ENCODE data around the gene RAB44.
"Not testable (repeated sequence)": the region's sequence is repeated elsewhere in the genome, so short reads cannot be mapped to it uniquely, and the experiment has no call there.

Gene RAB44

DNA sequence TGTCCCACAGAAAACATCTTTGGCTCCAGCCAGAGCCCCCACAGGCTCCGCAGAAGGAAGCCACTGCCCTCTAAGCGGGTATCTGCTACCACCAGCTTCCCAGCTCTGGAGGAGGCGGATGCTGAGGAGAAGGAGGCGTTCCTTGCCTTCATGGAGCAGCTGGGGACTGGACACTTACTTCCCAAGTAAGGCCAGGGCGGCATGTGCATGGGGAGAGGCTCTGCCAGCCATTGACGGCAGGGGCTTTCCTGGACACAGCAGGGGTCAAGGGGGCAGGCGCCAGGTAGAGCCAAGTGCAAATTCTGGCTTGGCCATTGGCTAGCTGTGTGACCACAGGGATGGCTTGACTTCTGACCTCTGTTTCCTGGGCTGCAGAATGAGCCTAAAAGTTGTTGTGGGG lies 17.8 kb downstream of the RAB44 start:
- no peak for DNase-seq (ENCODE audit: low spot score)

DNA sequence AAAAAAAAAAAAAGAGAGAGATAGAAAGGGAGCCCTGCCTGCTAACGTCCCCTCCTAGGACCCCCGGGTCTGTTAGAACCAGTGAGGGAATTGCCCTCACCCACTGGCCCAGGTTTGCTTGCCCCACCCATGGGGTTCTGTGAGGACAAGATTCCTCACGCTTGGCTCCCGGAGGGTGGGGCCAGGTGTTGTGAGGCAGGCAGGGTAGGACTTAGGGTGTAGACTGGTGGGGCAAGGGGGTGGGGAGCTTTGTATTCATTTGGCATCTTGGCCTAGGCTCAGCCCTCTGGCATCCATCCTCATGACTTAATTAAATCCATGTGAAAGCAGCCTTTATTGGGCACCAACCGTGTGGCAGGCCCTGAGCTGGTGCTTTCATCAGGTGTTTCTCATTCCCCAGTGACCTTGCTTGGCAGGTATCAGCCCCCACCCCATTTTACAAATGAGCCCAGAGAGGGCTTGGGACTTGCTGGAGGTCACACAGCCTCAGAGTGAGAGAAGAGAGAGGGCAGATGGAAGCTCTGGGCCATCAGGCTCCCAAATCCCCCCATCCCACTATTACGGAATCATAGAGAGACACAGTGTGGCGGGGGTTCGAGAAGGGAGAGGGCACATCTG lies 19.0 kb downstream of the RAB44 start:
- no peak for DNase-seq (ENCODE audit: low spot score)

DNA sequence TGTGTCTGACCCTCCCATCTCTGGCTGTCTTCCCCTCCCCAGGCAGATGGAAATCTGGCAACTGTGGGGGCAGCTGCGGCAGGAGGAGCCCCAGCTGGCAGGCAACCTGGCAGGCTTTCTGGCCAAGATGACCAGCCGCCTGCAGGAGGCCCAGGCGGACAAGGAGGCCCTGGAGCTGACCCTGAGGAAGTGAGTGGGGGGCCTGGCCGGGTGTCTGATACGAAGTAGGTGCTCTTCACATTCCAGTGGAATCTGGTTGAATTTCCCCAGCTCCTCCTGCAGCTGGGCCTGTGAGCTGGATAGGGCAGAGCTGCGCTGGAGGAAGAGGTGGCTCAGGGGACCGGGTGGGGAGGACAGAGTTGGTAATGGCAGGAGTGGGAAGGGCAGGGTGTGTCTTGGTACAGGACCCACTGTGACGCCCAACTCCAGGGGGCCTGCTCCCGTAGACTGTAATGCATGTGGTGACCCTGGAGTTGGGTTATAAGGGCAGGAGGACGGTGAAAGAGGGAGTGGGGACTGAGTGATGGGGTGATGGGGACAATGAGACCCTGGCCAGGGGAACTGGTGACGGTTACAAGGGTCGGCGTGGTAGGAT lies 19.7 kb downstream of the RAB44 start:
- no peak for DNase-seq (ENCODE audit: low spot score)

DNA sequence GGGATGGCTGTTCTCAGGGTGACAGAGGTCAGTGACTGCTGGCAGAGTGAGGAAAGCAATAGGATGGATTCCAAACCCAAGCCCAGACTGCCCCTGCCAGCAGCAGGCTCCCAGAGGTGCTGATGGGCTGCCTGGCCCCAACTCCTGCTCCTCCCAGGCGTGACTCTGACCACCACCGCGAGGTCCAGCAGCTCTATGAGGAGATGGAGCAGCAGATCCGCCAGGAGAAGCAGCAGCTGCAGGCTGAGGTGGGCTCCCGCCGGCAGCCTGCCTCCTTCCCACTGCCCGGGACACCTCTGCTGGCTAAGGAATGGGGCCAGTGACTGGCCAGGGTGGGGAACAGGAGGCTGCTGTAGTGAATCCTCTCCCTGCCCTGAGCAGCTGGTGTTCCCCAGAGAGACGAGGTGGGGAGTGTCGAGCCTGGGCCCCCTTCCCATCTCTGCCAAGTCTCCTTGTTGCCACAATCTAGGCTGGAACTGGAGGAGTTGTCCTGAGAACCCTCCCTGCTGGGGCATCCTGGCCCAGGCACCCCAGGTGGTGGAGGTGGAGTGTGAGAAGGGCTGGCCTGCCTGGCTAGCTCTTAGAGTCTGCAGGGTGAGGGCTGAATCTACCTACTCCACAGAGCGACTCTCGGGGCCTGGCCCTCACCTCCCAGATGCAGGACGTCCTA lies 20.4 kb downstream of the RAB44 start:
- no peak for DNase-seq (ENCODE audit: low spot score)

DNA sequence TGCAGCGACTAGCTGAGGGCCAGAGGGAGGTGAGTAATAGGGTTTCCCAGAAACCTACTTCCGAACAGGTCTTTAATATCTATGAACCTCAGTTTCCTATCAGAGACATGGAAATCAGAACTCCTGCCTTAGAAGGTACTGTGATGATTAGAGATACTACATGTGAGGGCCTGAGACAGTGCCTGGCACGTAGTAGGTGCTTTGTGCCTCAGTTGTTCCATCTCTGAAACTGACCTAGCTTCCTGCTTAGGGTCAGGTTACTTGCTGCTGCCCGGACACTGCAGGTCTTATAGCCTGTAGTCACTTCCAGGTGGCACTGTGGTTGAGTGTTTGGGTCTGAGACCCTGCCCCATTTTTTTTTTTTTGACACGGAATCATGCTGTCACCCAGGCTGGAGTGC lies 20.9 kb downstream of the RAB44 start:
- no peak for DNase-seq (ENCODE audit: low spot score)

DNA sequence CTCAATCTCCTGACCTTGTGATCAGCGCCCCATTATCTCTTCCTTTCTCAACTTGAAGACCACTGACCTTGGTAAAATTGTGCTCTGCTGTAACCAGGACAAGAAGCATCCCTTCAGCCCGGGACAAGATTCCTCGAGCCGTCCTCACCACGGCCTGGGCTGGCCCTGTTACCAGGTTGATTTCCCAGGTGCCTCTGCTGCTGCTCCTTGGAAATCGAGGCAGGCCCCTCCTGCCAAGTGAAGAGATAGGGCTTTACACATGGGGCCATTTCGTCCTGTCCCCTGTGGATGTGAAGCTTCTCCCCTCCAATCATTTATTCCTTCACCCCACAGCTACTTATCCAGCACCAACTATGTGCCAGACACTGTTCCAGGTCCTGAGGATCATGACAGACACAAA lies 21.5 kb downstream of the RAB44 start:
- DNase-seq (ENCODE audit: low spot score) = no peak

DNA sequence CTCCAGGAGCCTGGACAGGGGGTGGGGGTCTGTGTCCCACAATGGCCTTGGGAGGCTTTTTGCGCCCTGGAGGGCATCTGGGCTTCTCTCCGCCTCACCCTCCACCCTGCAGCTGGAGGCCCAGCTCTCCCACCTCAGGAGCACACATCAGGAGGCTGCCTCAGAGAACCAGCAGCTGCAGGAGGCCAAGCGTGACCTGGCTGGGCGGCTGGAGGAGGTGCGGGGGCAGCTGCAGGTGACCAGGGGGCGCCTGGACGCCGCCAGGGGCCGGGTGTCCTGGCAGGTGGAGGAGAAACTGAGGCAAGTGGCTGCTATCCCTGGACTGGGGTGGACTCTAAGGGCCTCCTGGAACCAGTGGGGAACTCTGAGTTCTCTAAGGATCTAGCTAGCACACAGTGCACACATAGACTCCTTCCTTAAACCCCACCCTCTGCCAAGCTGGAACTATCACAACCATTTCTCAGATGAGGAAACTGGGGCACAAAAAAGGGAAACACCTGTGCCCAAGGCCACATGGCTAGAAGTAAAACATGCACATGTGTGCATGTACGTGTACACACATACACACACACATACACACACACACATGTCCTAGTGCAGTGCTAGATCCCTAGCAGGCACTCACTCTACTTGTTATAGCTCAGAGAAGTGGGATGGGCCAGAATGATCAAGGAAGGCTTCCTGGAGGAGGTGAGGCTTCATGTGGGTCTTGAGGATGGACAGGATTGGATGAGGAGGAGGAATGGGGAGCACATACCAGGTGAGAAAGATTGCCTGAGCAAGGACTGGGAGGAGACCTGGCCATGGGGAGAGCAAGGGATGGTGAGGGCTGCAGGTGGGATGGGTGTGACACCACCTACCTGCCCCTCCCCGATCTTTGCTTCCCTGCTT lies 22.9 kb downstream of the RAB44 start:
- DNase-seq (ENCODE audit: low spot score) = no peak

DNA sequence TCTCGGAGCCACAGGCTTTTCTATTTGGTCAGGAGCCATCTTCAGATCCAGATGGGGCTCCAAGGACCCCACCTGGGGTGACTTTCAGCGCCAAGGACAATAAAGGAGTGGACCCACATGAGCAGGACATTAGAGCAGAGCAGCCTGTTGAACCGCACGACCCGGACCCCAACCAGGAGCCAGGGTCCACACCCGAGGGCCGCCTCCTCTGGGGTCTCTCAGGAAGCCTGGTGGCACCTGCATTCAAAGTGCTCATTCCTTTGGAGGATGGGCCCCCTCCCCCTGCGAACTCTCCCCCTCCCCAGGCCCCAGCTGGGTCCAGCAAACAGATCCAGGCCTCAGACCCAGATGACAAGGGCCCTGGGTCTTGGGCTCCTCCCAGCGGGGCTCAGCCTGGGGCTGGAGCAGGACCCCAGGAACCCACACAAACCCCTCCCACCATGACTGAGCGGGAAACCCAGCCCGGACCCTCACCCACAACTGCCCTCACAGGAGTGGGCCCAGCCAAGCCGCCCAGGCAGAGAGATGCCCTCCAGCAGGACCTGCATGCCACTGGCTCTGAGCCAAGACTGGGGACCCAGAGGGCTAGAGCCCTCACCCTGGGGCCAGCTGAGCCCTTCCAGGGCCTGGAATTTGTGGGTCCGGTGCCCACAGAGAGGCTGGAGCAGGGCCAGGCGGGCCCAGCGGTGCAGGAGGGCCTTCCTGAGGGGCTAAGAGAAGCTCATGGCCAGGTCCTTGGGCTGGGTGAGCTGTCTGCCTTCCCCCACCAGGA lies 23.9 kb downstream of the RAB44 start:
- DNase-seq (ENCODE audit: low spot score) = no peak

DNA sequence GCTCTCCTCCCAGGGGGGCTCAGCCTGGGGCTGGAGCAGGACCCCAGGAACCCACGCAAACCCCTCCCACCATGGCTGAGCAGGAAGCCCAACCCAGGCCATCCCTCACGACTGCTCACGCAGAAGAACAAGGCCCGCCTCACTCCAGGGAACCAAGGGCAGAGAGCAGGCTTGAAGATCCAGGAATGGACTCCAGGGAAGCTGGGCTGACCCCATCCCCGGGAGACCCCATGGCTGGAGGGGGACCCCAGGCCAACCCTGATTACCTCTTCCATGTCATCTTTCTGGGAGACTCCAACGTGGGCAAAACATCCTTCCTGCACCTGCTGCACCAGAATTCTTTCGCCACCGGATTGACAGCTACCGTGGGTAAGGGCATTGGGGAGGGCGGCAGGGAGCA lies 24.7 kb downstream of the RAB44 start:
- DNase-seq (ENCODE audit: low spot score) = no peak

DNA sequence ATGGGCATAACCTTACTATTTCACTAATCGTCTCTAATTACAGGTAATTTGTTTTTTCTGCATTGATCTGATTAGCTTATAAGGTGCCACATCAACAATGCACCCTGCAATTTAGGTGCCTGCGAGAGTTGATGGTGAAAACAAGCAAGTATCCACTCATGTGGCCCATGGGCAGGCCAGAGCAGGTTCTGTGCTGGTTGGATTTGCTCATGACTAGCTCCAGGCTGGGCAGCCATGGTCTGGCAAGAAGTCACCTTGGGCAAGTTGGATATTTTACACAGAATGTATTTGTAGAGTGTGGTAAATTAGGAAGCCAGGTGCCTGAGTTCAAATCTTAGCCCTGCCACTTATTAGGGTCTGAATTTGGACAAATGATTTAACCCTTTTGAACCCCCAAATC lies 25.3 kb downstream of the RAB44 start:
- DNase-seq (ENCODE audit: low spot score) = no peak

DNA sequence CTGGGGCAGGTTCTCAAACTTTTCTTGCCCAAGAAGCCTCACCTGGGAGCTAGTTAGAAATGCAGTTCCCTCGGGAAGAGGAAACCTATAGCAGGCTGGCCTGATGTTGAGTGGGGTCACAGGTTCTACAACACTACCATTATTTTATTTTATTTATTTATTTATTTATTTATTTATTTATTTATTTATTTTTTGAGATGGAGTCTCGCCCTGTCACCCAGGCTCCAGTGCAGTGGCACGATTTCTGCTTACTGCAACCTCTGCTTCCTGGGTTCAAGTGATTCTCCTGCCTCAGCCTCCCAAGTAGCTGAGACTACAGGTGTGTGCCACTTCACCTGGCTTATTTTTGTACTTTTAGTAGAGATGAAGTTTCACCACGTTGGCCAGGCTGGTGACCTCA lies 26.4 kb downstream of the RAB44 start:
- not testable (repeated sequence) for DNase-seq (ENCODE audit: low spot score)

DNA sequence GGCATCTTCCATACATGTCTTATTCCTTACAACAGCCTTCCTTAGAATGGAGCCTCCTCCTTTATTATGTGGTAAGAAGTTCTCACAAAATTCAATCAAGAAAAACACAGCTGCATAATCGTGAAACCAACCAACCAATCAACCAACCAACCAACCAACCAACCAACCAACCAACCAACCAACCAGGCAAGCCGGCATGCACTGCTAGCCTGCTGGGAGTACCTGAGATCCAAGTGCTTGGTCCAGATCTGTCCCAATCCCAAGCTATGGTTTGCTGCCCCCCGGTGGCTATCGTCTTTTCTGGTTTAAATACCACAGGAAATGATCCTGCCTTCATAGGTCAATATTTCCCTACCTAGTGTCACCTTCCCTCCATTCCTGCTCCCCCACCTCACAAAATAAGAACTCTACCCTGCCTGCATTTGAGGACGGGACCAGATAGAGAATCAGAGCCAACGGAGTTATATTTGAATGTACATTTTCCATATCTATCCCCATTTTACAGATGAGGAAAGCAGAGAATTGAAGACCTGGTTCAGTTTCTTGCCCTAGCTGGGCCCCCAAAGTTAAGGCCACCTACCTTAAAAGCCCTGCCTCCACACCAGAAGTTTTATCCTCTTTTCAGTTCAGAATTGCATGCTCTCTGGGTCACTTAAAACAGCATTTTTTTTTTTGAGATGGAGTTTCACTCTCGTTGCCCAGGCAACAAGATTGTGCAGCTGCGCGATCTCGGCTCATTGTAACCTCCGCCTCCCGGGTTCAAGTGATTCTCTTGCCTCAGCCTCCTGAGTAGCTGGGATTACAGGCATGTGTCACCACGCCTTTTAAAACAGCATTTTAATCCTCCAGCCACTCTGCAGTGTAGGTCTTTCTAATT lies 27.1 kb downstream of the RAB44 start:
- peak; percentile 69 for DNase-seq (ENCODE audit: low spot score)

DNA sequence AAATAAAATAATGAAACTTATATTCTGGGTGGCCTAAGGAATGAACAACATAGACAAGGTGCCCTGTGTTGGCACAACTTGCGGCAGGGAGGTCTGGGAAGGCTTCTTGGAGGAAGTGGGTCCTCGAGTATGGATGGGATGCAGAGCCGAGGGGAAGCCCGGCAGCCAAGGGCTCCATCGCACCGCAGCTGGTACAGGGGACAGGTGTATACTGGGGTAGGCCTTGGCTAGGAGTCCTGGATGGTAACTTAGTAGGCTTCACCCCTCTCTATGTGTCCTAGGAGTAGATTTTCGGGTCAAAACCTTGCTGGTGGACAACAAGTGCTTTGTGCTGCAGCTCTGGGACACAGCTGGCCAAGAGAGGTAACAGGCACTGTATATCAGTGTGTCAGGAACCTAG lies 28.0 kb downstream of the RAB44 start:
- DNase-seq (ENCODE audit: low spot score) = no peak

DNA sequence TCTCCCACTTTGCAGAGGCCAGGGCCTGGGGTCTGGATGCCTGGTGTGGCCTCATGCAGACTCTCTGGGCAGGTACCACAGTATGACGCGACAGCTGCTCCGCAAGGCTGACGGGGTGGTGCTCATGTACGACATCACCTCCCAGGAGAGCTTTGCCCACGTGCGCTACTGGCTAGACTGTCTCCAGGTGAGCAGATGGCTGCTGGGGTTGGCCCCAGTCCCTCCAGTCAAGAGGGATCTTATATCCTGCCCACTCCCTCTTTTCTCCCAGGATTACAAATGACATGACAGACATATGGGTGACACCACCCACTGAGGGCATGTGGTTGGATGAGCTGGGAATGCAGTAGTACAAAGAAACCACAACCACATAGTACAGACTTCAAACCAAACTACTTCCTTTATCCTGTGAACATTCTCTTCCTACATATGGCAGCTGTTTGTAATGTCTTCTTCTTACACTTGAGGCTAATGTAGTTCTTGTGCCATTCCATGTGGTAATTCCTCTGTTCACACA lies 29.9 kb downstream of the RAB44 start:
- DNase-seq (ENCODE audit: low spot score) = no peak

DNA sequence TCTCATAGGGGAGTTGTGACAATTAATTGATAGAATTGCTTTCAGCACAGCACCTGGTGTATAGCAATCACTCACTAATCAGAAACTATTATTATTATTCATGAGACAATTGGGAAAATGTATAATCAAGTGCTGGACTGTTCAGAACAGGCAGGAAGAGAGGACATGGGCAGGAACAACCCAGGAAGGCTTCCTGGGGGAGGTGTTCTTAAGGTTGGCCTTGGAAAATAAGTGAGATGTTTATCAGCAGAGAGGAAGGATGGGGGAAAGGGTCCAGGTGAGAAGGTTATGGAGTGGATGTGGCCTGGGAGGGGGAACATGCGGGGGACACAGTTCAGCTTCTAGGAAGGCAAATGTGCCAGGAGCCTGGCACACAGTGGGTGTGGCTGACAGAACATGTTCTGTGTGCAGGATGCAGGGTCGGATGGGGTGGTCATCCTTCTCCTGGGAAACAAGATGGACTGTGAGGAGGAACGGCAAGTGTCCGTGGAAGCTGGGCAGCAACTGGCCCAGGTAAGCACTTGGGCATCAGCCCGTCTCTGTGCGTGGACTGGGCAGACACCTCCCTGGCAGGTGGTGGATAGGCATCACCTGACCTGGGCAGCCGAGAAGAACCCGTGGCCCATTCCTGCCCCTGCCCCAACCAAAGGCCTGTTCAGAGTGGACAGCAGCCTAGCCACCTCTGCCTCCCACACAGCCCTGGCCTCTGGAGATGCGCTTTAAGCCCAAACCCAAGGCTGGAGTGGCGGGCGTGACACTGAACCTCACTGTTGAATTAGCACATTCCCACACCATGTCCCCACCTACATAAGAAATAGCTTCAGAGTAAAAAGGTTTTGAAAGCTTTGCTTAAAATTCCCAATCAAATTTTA lies 30.9 kb downstream of the RAB44 start:
- no peak for DNase-seq (ENCODE audit: low spot score)

DNA sequence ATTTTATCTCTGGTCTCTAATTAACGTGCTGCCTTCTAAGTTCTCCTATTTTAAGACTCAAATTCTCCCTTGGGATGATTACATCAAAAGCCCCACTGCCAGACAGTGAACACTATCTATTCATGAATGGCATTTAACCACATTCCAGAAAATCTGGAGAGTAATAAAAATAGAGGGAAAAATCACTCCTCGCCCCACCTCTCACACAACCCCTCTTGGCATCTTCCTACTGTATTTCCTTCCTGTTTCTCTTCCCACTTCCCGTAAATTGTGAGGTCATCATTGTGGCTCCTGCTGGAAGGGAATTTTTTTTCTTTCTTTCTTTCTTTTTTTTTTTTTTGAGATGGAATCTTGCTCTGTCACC lies 31.5 kb downstream of the RAB44 start:
- DNase-seq (ENCODE audit: low spot score) = no peak

DNA sequence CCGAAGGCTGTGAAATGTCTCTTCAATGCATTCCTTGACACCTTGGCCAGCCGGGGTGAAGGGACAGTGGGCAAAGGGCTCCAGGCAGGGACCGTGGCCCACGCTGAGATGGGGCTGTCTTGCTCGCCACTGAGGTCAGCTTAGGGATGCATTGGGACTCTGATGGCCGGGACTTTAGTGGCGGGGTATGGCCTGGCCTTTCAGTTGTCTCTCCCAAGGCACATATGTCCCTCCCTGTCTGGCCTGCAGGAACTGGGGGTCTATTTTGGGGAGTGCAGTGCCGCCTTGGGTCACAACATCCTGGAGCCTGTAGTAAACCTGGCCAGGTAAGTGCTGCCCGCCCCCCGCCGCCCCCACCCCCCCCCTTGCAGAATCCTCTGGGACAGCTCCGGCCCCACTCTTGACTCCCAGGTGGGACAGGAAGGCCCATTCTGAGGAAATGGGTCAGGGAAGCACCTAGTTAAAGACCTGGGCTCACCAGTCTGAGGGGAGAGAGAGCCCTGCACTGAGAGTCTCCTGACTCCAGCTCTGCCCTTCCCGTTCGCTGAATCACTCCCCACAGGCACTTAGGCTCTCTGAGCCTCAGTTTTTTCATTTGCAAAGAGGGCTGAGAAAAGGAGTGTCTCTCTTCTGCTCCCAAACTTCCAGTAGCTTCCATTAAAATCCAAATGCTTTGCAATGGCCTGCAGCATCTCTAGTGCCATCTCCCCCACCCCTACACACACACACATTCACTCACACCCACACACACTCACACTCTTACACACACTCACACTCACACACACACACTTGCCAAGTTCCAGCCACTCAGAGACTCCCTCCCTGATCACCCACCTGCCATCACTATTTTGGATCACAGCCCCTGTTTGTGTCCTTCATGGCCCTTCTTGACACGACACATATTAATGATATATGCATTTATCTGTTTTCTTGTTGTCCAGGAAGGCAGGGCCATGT lies 33.1 kb downstream of the RAB44 start:
- DNase-seq (ENCODE audit: low spot score) = no peak

DNA sequence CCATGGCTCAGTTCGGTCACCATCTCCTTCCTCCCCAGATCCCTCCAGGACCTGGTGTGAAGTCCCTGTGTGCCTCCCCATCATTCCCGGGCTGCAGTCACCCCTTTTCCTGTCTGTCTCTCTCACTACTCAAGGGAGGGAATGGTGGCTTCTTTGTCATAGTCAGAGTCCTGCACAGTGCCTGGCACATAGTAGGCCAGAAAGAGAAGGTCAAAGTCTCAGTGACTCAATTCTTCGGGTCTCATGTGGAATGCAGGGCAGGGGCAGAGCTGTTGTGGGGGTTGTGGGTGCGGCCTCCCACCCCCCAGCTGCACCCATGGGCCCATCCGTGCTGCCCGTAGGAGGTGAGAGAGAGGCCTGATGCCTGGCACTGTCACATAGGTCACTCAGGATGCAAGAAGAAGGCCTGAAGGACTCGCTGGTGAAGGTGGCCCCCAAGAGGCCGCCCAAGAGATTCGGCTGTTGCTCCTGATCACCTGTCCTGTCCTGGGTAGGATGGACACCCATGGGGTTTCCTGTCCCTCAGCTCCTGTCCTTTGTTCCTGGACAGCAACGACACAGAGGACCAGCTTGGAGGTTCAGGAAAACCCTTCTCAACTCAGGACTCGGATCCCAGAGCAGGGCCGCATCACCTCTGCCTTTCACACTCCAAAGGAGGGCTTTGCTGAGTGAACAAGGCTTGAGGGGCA lies 34.1 kb downstream of the RAB44 start:
- DNase-seq (ENCODE audit: low spot score) = no peak
